Activated CD4-positive, alpha-beta T cell treated with anti-CD3 and anti-CD28 coated beads, Interleukin-2, amount 50 U/mL, for 4 hours (primary cell): ENCODE results near the gene ZNF488.

Experiments
- DNase-seq, 2 experiments: peaks; one replicate each; pipeline ENCODE4 v3.0.0-alpha.2; 2020

ZNF488 gene

DNA sequence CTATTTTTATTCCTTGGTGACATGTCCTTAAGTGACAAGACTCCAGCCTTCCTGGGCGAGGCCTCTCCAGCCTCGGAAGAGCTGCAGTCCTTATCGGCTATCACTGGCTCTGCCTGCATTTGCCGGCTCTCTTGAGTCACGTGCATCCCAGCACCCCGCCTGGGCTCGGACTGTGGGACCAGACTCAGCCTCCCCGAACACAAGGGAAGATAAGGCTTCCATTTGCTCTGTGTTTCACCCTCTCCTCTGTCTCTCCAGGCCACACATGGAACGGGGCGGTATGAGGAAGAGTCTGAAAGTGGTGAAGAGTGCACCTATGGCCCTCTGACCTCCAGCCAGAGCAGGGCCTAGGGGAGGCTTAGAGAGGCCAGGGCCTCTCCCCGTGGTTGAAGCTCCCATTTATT is 57.2 kb downstream of the ZNF488 start:
- no peak for DNase-seq

DNA sequence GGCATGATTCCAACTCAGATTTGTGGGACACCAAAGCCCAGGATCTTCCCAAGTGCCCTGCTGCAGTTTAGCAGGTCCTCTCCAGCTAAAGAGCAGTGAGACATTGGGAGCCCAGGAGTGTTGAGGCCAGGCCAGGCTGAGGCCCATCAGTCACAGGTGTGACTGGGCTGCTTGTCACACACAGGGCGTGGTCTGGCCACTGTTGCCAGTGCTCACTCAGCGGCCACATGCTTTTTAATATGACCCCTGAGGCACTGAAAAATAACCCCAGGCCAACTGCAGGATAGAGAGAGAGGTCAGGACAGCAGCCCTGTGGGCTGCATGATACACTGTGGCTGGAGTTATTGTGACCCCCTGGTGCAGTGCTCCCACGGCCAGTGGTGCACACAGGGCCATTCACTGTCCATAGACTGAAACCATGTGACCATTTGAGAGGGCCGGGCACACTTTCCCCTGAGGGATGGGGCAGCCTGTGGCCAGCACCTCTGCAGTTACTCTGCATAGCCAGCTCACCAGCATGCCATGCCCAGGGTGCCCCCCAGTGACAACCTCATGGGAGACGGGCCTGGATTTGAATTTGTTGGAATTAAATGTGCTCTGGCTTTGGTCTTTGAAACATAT is 57.7 kb downstream of the ZNF488 start:
- DNase-seq = no peak

DNA sequence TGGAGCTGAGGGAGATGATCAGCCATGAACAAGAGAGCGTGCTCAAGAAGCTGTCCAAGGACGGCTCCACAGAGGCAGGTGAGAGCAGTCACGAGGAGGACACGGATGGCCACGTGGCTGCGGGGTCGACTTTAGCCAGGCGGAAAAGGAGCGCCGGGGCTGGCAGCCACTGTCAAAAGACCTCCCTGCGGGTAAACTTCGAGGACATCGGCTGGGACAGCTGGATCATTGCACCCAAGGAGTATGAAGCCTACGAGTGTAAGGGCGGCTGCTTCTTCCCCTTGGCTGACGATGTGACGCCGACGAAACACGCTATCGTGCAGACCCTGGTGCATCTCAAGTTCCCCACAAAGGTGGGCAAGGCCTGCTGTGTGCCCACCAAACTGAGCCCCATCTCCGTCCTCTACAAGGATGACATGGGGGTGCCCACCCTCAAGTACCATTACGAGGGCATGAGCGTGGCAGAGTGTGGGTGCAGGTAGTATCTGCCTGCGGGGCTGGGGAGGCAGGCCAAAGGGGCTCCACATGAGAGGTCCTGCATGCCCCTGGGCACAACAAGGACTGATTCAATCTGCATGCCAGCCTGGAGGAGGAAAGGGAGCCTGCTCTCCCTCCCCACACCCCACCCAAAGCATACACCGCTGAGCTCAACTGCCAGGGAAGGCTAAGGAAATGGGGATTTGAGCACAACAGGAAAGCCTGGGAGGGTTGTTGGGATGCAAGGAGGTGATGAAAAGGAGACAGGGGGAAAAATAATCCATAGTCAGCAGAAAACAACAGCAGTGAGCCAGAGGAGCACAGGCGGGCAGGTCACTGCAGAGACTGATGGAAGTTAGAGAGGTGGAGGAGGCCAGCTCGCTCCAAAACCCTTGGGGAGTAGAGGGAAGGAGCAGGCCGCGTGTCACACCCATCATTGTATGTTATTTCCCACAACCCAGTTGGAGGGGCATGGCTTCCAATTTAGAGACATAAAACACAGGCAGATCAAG is 58.5 kb downstream of the ZNF488 start:
- DNase-seq = no peak

DNA sequence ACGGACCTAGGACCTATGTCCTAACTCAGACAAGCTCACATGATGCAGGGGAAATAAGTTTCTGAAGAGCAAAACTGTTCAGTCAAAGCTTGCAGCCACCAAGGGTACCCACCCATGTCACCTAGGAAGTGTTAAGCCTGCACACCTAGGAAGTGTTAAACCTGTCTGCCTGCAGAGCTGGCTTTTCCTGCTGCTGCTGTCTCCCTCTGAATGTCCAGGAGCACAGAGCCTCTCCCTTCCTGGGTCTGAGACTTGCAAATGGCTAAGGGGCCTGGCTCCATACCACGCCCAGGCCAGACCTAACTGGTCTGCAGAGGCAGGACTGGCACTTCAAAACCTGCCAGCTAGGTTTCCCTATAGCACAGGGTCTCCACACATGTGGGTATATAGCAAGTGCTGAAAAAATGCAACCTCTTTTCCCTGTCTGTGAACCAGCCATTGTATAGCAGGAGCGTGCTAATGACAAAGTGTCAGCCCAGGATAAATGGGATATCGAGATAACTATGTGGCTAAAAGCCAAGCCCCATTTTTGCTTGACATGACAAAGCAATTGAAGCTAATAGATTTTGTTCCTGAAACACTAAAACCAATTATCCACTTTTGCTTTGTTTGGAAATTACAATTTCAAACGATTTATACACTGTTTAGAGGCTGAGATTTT is 60.3 kb downstream of the ZNF488 start:
- DNase-seq = no peak

DNA sequence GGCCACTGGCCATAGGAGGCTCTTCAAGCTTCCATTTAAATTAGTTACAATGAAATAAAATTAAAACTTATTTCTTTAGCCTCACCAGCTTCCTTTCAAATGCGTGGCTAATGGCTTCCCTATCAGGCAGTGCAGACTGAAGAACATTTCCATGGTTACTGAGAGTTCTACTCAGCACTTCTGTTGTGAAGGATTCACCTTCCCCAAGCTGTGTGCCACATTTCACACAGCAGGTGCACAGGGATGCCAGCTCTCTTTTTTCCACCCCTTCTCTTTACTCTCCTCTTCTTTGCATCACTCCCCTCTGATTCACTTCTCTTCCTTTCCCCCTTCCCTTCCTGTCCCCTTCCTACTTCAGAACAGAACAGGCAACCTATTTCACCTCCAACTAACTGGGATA is 61.0 kb downstream of the ZNF488 start:
- no peak for DNase-seq

DNA sequence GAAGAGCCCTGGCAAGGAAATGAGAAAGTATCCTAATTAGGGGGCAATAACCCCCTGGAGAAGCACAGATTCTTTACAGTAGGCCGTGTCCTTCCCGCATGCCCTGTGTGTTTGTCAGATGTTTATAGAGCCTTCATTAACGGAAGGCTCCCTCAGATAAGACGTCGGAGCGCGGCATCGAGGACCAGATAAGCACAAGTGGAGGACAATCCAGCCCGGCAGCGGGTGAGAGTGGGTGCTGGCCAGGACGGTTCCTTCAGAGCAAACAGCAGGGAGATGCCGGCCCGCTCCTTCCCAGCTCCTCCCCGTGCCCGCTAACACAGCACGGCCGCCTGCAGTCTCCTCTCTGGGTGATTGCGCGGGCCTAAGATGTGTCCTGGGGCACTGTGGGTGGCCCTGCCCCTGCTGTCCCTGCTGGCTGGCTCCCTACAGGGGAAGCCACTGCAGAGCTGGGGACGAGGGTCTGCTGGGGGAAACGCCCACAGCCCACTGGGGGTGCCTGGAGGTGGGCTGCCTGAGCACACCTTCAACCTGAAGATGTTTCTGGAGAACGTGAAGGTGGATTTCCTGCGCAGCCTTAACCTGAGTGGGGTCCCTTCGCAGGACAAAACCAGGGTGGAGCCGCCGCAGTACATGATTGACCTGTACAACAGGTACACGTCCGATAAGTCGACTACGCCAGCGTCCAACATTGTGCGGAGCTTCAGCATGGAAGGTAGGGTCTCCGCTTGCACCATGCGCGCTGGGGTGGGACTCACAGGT is 61.6 kb downstream of the ZNF488 start, which contains the start of gene GDF2:
Gene GDF2 (plus strand): TSS at position 155 of the 762 bp plus-strand sequence. CDS start 215 bp downstream, at position 370.
- no peak for DNase-seq

DNA sequence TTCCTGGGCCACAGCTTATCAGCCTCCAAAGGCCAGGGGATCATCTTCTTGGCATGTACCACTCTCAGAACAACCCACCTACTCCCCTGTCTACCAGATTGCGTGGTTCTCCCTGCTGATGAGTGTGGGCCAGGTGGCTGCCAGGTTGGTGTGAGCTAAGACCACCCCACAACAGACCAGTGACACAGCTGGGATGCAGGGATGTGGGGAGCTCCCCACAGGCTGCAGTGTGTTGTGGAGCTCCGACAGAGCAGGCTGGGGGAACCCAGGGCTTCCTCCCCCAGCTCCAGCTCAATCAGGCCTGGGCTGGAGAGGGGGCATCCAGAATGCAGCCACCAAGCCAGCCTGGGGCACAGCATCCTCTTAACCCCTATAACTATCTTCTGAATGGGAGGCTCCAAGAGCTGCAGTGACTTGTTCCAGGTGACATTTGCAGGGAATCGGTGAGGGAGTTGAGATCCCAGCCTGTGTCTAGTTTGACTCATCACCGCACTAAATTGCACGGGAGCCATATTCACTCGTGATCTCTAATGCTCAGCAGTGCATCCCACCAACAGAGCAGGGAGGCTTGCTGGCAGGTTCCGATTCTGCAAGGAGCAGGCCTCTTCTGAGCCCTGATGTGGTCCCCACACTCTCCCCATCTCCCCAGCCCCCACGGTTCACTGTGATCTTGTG is 62.4 kb downstream of the ZNF488 start:
- no peak for DNase-seq

DNA sequence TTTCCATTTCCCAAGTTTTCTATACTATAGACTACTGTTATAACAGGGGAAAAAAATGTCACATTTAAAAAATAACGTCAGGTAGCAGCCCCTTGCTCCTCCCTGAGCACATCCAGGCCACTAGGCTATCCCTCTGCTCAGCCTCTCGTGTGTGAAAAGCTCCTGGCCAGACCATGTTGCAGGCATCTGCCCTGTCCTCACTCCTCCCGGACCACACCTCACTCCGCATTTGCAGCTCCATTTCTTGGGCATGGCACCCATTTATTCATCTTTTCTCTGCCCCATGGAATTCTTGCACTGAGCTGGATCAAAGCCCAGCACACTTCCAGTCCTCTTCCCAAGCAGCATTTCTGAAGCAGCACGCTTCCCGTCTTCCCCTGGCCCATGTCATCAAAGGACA is 63.3 kb downstream of the ZNF488 start:
- no peak for DNase-seq

DNA sequence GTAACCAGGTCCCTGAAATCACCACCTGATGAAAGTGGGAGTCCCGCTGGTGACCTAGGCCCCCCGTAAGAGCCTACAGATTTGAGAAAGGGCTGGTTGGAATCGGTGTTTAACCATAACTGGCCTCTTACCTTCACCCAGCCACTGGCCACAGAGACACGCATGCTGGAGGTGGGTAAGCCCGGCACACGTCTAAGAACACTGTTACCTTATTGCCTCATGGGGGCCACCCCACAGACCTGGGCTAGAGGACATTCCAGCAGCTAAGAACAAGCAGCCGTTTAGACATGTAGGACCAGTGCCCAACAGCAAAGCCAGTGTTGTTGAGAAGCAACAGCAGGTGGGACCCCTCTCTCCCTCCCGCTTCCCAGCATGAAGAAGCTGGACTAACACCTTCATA is 64.3 kb downstream of the ZNF488 start:
- DNase-seq = no peak

DNA sequence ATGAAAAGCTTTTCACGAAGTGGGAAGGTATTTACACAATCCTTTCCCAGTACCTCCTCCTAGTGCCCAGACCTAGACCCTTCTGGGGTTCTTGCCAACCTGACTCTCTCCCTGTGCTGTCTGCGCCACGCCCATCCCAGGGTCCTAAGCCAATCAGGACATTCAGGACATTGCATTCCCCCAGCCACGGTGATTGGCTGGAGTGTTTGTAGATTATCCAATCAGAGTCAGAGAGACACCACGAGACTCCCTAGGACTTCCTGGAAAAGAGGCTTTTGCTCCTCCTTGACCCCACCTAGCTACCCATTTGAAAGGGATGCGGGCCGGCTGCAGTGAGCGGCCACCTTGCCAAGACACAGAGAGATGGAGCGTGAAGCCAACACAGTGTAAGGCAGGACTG is 65.4 kb downstream of the ZNF488 start:
- no peak for DNase-seq

DNA sequence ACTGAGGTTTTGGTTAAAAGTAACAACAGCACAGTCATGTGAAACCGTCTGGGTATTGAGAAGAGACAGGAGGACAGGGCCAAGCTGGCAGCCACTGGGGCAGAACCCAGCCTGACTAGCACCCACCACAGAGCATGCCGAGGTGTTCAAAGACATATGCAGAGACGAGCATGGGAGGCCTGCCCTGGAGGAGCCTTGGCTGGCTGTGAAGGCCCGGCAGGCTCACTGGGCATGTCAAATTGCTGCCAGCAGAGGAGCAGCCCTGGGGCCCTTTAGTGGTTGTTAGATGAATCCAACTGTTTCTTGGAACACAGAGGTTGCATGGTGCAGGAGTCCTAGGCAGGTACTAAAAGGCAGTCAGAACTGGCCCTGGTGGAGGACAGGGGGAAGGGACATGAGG is 66.8 kb downstream of the ZNF488 start:
- no peak for DNase-seq

DNA sequence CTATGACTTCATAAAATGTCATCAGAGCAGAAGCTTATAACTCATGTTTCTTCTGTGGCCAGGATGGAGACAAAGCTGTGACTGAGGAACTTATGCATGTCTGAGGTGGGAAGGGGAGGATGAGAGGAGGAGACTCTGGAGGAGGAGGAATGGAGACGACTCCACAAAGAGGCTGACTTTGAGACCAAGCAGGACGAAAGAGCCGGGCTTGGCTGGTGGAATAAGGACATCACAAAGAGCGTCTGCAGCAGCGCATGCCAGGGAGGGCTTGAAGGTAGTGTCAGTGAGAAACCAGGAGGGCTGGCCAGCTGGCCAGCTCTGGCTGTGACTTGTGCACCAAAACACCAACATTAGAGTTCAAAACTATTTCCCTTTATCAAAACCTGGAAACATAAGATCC is 68.0 kb downstream of the ZNF488 start:
- no peak for DNase-seq
